Lower lobe of right lung (tissue), 2 donors: Measurements from ENCODE around the gene RNF168. TPM values are rescaled to one million over a fixed set of nuclear protein-coding genes. Genes with fewer than 3 reads are reported as not detected.
A peak's percentile ranks its signal among the peaks of the same experiment; 100 is the strongest.
"Not testable (repeated sequence)": the region's sequence is repeated elsewhere in the genome, so short reads cannot be mapped to it uniquely, and the experiment has no call there.

Experiments used
- ATAC-seq, 2 donors: fragments of 200-7000 bp; cut with Tn5 transposase; one replicate each; pipeline ENCODE4 v1.9.1; 2020 to 2022; ENCODE audit warnings: mild to moderate bottlenecking in 2 of 2, moderate library complexity in 2 of 2
- DNase-seq: peaks from one replicate; pipeline ENCODE4 v3.0.0-alpha.2; 2020
- H3K27ac ChIP-seq: fragments of 200-600 bp; one replicate; pipeline ENCODE4 v1.8.0; 2022
- H3K27me3 ChIP-seq: fragments of 200-600 bp; one replicate; pipeline ENCODE4 v1.8.0; 2022; ENCODE audit warnings: low read depth
- H3K36me3 ChIP-seq: fragments of 200-600 bp; one replicate; pipeline ENCODE4 v1.8.0; 2022; ENCODE audit warnings: mild to moderate bottlenecking
- H3K4me1 ChIP-seq: fragments of 200-600 bp; one replicate; pipeline ENCODE4 v1.8.0; 2022
- H3K4me3 ChIP-seq: fragments of 200-600 bp; one replicate; pipeline ENCODE4 v1.8.0; 2022; ENCODE audit warnings: mild to moderate bottlenecking
- H3K9me3 ChIP-seq: fragments of 200-600 bp; one replicate; pipeline ENCODE4 v1.8.0; 2022
- CTCF ChIP-seq: fragments of 200-600 bp; IDR thresholded peaks from one replicate; pipeline ENCODE4 v1.8.0; 2022; ENCODE audit warnings: antibody characterized with exemption, mild to moderate bottlenecking
- intact Hi-C: fragments of 100-400 bp; cut with DNase I; formaldehyde crosslinking; loops from one replicate; pipeline ENCODE4 v1.11.0; 2022
- total RNA-seq: library from RNA; stranded (reverse); fragmentation: NEBNext Ultra II Directional; extraction: Animal tissue kit (Norgen Biotek cat#: 25700); gene quantifications from one replicate; pipeline ENCODE4 v1.2.1, GENCODE V29; 2021
- donor health status: DM: no; HTN: yes; CAD: no; lungs with severe emphysema.

Gene RNF168
- total RNA-seq, 1 donor from 2014 or later, result 24.3 TPM

DNA sequence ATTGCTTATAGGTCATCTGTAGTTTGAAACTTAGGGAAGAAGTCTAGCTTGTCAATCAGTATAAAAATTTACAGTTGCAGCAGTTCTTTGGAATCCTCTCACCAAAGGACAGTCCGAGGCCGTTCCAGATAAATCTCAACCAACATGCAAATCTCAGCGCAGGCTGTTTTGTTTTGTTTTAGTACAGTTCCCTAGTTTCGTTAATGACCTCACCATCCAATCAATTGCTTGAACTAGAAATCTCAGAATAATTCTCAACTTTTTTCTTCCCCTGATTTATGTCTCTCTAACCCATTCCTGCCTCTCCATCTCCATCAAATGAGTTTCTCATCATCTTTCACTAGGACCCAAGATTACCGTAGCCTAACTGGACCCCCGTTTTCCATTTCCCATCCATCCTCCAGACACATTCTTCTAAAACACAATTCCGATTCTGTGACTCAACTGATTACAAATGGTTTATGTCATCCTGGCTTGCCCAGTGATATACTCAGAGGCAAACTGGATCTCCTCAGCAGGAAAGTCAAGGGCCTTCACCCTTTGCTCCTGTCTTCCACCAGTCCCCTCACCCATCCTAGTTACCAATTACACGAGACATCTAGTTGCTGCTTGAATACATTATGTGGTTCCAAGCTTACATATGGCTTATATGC, 10.3 kb upstream of the RNF168 start:
- Histone ChIP-seq H3K9me3 (peaks cover 12% of the 10 kb centered on the region), H3K27me3 (no peaks in the 10 kb centered on the region), H3K27ac (no peak overlapping the region), H3K4me1 (no peaks in the 10 kb centered on the region), H3K4me3 (no peak overlapping the region), H3K36me3 (no peaks in the 10 kb centered on the region)
- no peak for ATAC-seq
- intact Hi-C loops, result no loop called here
- no peak for TF ChIP-seq CTCF
- no peak for DNase-seq

DNA sequence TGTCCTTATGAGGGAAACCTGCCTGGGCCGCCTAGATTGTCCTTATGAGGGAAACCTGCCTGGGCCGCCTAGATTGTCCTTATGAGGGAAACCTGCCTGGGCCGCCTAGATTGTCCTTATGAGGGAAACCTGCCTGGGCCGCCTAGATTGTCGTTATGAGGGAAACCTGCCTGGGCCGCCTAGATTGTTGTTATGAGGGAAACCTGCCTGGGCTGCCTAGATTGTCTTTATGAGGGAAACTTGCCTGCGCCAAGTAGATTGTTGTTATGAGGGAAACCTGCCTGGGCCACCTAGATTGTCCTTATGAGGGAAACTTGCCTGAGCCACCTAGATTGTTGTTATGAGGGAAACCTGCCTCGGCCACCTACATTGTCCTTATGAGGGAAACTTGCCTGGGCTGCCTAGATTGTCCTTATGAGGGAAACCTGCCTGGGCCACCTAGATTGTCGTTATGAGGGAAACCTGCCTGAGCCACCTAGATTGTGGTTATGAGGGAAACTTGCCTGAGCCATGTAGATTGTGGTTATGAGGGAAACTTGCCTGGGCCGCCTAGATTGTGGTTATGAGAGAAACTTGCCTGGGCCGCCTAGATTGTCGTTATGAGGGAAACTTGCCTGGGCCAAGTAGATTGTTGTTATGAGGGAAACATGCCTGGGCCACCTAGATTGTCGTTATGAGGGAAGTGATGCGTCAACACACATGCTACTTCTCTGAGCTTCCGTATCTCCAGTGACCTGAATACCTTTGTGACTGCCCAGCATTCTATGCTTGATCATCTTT, 8.3 kb upstream of the RNF168 start:
- H3K27me3 ChIP-seq, intact Hi-C loops, H3K4me3 ChIP-seq, H3K27ac ChIP-seq, DNase-seq, H3K36me3 ChIP-seq, H3K4me1 ChIP-seq, ATAC-seq, H3K9me3 ChIP-seq: not testable (repeated sequence)

DNA sequence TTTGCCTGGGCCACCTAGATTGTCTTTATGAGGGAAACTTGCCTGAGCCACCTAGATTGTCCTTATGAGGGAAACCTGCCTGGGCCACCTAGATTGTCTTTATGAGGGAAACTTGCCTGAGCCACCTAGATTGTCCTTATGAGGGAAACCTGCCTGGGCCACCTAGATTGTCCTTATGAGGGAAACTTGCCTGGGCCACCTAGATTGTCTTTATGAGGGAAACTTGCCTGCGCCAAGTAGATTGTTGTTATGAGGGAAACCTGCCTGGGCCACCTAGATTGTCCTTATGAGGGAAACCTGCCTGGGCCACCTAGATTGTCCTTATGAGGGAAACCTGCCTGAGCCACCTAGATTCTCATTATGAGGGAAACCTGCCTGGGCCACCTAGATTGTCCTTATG, 7.5 kb upstream of the RNF168 start:
- H3K27ac ChIP-seq, H3K4me3 ChIP-seq, H3K36me3 ChIP-seq, DNase-seq, ATAC-seq, H3K4me1 ChIP-seq, H3K9me3 ChIP-seq, H3K27me3 ChIP-seq, intact Hi-C loops: not testable (repeated sequence)

- H3K9me3 ChIP-seq, result no peaks in the 10 kb centered on the region
- H3K36me3 ChIP-seq, result no peaks in the 10 kb centered on the region
- DNase-seq (no peak), ATAC-seq (no peak)
- TF ChIP-seq CTCF, result no peak
- H3K4me1 ChIP-seq, result peaks cover 7% of the 10 kb centered on the region
- H3K4me3 ChIP-seq, result no peak overlapping the region
- H3K27me3 ChIP-seq, result no peaks in the 10 kb centered on the region
- intact Hi-C loops, result no loop called here
- H3K27ac ChIP-seq, result no peak overlapping the region
Measured at GRCh38 chr3:196506687-196507086, 3.1 kb upstream of the RNF168 start.

DNA sequence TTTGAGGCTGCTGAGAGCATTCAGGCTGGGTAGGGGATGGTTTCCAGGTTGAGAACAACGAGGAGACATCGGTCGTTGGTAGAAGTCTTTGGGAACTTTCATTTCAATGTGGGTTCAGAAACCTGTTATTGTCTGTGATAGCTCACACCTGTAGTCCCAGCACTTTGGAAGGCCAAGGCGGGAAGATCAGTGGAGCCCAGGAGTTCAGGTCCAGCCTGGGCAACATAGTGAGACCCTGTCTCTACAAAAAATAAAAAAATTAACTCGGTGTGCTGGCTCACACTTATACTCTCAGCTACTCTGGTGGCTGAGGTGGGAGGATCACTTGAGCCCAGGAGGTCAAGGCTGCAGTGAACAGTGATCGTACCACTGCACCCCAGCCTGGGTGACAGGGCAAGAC, 988 bp upstream of the RNF168 start:
- peak overlapping the region; percentile 74 for H3K4me3 ChIP-seq
- DNase-seq, result no peak
- peaks cover 4% of the 10 kb centered on the region for H3K36me3 ChIP-seq
- TF ChIP-seq CTCF, result no peak
- peaks cover 28% of the 10 kb centered on the region for H3K4me1 ChIP-seq
- H3K9me3 ChIP-seq, result no peaks in the 10 kb centered on the region
- H3K27ac ChIP-seq, result peak overlapping the region; percentile 96
- no peaks in the 10 kb centered on the region for H3K27me3 ChIP-seq
- intact Hi-C loops, result no loop called here
- no peak for ATAC-seq

- intact Hi-C loops, DNase-seq, H3K27me3 ChIP-seq, H3K36me3 ChIP-seq, ATAC-seq, H3K9me3 ChIP-seq: not testable (repeated sequence)
- H3K4me1 ChIP-seq, result peaks cover 33% of the 10 kb centered on the region
- peak overlapping the region; percentile 96 for H3K27ac ChIP-seq
- peak overlapping the region; percentile 74 for H3K4me3 ChIP-seq
Measured at GRCh38 chr3:196504077-196504398, 470 bp upstream of the RNF168 start.

DNA sequence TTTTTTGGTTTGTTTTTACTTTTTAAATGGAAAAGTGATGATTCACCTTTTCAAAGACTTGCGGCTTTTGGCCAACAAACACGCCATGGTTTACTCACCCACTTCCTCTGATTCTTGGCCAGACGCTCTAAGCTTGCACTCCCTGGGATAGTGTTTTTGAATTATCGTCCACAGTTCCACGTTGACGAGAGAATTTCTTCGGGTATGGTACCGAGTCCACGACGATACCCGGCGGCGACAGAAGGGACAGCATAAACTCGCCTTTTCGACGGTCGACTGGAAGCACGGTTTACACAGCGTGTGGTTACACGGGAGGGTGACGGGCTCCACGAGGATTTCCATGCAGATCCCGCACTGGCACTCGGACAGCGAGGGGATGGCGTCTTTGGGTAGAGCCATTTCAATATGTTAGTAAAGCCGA, 783 bp downstream of the RNF168 start:
- Histone ChIP-seq H3K9me3 (no peaks in the 10 kb centered on the region), H3K4me1 (peaks cover 34% of the 10 kb centered on the region), H3K36me3 (peaks cover 4% of the 10 kb centered on the region), H3K27me3 (no peaks in the 10 kb centered on the region), H3K27ac (peak overlapping the region; percentile 96), H3K4me3 (peak overlapping the region; percentile 74)
- intact Hi-C loops, result no loop called here
- DNase-seq (peak; percentile 63), ATAC-seq (peak; percentile 63 to 77)
- no peak for TF ChIP-seq CTCF
